HepG2 (cell line): ENCODE data around the gene KIN. TPM values are rescaled to one million over a fixed set of nuclear protein-coding genes. Genes with fewer than 3 reads are reported as not detected.
A peak's percentile ranks its signal among the peaks of the same experiment; 100 is the strongest.

Experiments
- ARID5B ChIP-seq: IDR thresholded peaks from 2 replicates; pipeline ENCODE4 v1.4.0; 2020; ENCODE audit warnings: mild to moderate bottlenecking, missing genetic modification reagents
- HCFC1 ChIP-seq: fragments of 150-350 bp; IDR thresholded peaks from 2 replicates; pipeline ENCODE4 v1.6.1; 2014; ENCODE audit warnings: low read depth, low read length
- HES4 ChIP-seq: sonication (generic); formaldehyde crosslinking; IDR thresholded peaks from 2 replicates; pipeline ENCODE4 v1.9.0; 2021; ENCODE audit warnings: mild to moderate bottlenecking, missing genetic modification reagents, borderline replicate concordance
- IRF2 ChIP-seq: IDR thresholded peaks from 2 replicates; pipeline ENCODE4 v1.6.1; 2018; ENCODE audit warnings: missing genetic modification reagents, missing compliant biosample characterization
- KMT2B ChIP-seq: IDR thresholded peaks from 2 replicates; pipeline ENCODE4 v1.6.1; 2016; ENCODE audit warnings: missing genetic modification reagents, missing compliant biosample characterization
- NR0B2 ChIP-seq: sonication (generic); formaldehyde crosslinking; IDR thresholded peaks from 2 replicates; pipeline ENCODE4 v1.4.0; 2020; ENCODE audit warnings: mild to moderate bottlenecking, missing genetic modification reagents
- PBX3 ChIP-seq: sonication (generic); formaldehyde crosslinking; IDR thresholded peaks from 2 replicates; pipeline ENCODE4 v1.8.1; 2023; ENCODE audit warnings: missing genetic modification reagents, inconsistent platforms, borderline replicate concordance
- POLR2G ChIP-seq: fragments of 200-400 bp; formaldehyde crosslinking; IDR thresholded peaks from 2 replicates; pipeline ENCODE4 v1.6.1; 2018; ENCODE audit warnings: mild to moderate bottlenecking, low read depth, low read length, moderate library complexity
- RBM39 ChIP-seq: fragments of 200-400 bp; formaldehyde crosslinking; IDR thresholded peaks from one replicate; pipeline ENCODE4 v1.6.1; 2018; ENCODE audit warnings: antibody characterized with exemption, mild to moderate bottlenecking, low read depth, low read length; ENCODE audit not compliant: poor library complexity, severe bottlenecking
- RFX3 ChIP-seq: IDR thresholded peaks from 2 replicates; pipeline ENCODE4 v1.6.1; 2016; ENCODE audit warnings: missing biosample characterization, missing genetic modification reagents
- SALL1 ChIP-seq: sonication (generic); formaldehyde crosslinking; IDR thresholded peaks from 2 replicates; pipeline ENCODE4 v1.8.0; 2022; ENCODE audit warnings: mild to moderate bottlenecking, missing genetic modification reagents
- SOX5 ChIP-seq: IDR thresholded peaks from 2 replicates; pipeline ENCODE4 v1.6.1; 2016; ENCODE audit warnings: borderline replicate concordance
- SP1 ChIP-seq, 2 experiments: fragments of 450-650 bp in 1 of 2; sonication (generic) in 1 of 2; formaldehyde crosslinking in 1 of 2; IDR thresholded peaks; 2 replicates each; pipeline versions ENCODE4 v1.4.0 to v1.6.1; 2016 to 2020; ENCODE audit warnings: missing genetic modification reagents in 1 of 2
- TCF7L2 ChIP-seq: IDR thresholded peaks from 2 replicates; pipeline ENCODE4 v1.6.1; 2011; ENCODE audit warnings: mild to moderate bottlenecking, low read depth, low read length, moderate library complexity
- THYN1 ChIP-seq: sonication (generic); formaldehyde crosslinking; IDR thresholded peaks from 2 replicates; pipeline ENCODE4 v1.8.1; 2023; ENCODE audit warnings: low read depth, mild to moderate bottlenecking, moderate library complexity, missing genetic modification reagents, borderline replicate concordance
- ZBTB49 ChIP-seq: sonication (generic); formaldehyde crosslinking; IDR thresholded peaks from 2 replicates; pipeline ENCODE4 v1.4.0; 2020; ENCODE audit warnings: missing genetic modification reagents, borderline replicate concordance
- ZNF264 ChIP-seq: sonication (generic); formaldehyde crosslinking; IDR thresholded peaks from 2 replicates; pipeline ENCODE4 v1.4.0; 2020; ENCODE audit warnings: missing genetic modification reagents
- ZNF282 ChIP-seq: fragments of 450-650 bp; IDR thresholded peaks from 2 replicates; pipeline ENCODE4 v1.6.1; 2018; ENCODE audit not compliant: partially characterized antibody
- ZNF30 ChIP-seq: sonication (generic); formaldehyde crosslinking; IDR thresholded peaks from 2 replicates; pipeline ENCODE4 v1.5.0; 2020; ENCODE audit warnings: mild to moderate bottlenecking, missing genetic modification reagents
- ZNF784 ChIP-seq: sonication (generic); formaldehyde crosslinking; IDR thresholded peaks from 2 replicates; pipeline ENCODE4 v1.5.1; 2020; ENCODE audit warnings: missing genetic modification reagents, mild to moderate bottlenecking, borderline replicate concordance
- ZNF883 ChIP-seq: sonication (generic); formaldehyde crosslinking; IDR thresholded peaks from 2 replicates; pipeline ENCODE4 v1.5.1; 2020; ENCODE audit warnings: mild to moderate bottlenecking, missing genetic modification reagents; ENCODE audit errors: not compliant biosample characterization
- polyA plus RNA-seq, 8 experiments: library from polyadenylated mRNA; depleted of rRNA in 3 of 8; stranded (reverse) in 7 of 8; unstranded in 1 of 8; fragments of >200 nt; fragmentation: Illumina TruSeq in 4 of 8; extraction: Trizol in 4 of 8; gene quantifications; 2 replicates each; pipeline versions ENCODE4 v1.2.1 to v1.2.3, GENCODE V29; 2011 to 2016; ENCODE audit warnings: low read depth in 4 of 8, missing spikeins in 1 of 8, mixed read lengths in 1 of 8; ENCODE audit not compliant: insufficient read depth in 1 of 8
- total RNA-seq, 5 experiments: library from RNA; depleted of rRNA; stranded (reverse); fragments of >200 nt; fragmentation: Illumina TruSeq; extraction: Trizol; gene quantifications; 2 replicates each; pipeline ENCODE4 v1.2.3, GENCODE V29; 2016; ENCODE audit warnings: low read depth in 1 of 5

The KIN gene
- total and polyA plus RNA-seq, 2 of the 13 experiments (the other 11 are each of a cell fraction or from before 2014, with no cell fraction given) = 4.9 to 23.2 TPM

- TF ChIP-seq ZNF282 = no peak
- TF ChIP-seq POLR2G = peak; percentile 86
- TF ChIP-seq HCFC1 = no peak
- TF ChIP-seq THYN1 (CRISPR knock-in tag) = no peak
- no peak; the same call in 1 of the 2 replicates for TF ChIP-seq TCF7L2
- peak; percentile 81 for TF ChIP-seq SOX5 (CRISPR knock-in tag)
- TF ChIP-seq RBM39 = no peak
- TF ChIP-seq ZBTB49 (CRISPR knock-in tag) = no peak
- TF ChIP-seq RFX3 = no peak
- TF ChIP-seq SALL1 = no peak; the same call in 1 of the 2 replicates
- peak; percentile 68 for TF ChIP-seq ARID5B
- TF ChIP-seq ZNF883 = no peak
- no peak for TF ChIP-seq PBX3 (CRISPR knock-in tag)
- peak; percentile 49; the same call in 1 of the 2 replicates for TF ChIP-seq ZNF264 (CRISPR knock-in tag)
- no peak for TF ChIP-seq HES4
- no peak for TF ChIP-seq ZNF30 (CRISPR knock-in tag)
- no peak for TF ChIP-seq IRF2 (CRISPR knock-in tag)
- no peak for TF ChIP-seq SP1 (IDR thresholded peaks at IDR 0.05)
- no peak for TF ChIP-seq SP1 (CRISPR knock-in tag; IDR thresholded peaks at IDR 0.05)
- no peak for TF ChIP-seq KMT2B (CRISPR knock-in tag)
- no peak for TF ChIP-seq ZNF784 (CRISPR knock-in tag)
- no peak for TF ChIP-seq NR0B2
These were observed 84.7 kb downstream of the KIN start, which contains the start of gene ITIH2 (continued) for GRCh38 chr10:7703140-7703539.
